OCI-LY3 (cell line): Measurements from ENCODE around the gene GCAT.

Experiments used
- EZH2phosphoT487 ChIP-seq: fragments of 200-600 bp; shearing (Covaris generic); IDR thresholded peaks from 2 replicates; pipeline ENCODE4 v1.6.1; 2018; ENCODE audit warnings: antibody characterized with exemption, mixed run types, low read depth
- TF ChIP-seq, protein P1 (sequence below): fragments of 200-600, 300-600 bp; sonication (generic); IDR thresholded peaks from 2 replicates; pipeline ENCODE4 v1.5.1; 2014; ENCODE audit warnings: antibody characterized with exemption, low read length, low read depth

DNA sequence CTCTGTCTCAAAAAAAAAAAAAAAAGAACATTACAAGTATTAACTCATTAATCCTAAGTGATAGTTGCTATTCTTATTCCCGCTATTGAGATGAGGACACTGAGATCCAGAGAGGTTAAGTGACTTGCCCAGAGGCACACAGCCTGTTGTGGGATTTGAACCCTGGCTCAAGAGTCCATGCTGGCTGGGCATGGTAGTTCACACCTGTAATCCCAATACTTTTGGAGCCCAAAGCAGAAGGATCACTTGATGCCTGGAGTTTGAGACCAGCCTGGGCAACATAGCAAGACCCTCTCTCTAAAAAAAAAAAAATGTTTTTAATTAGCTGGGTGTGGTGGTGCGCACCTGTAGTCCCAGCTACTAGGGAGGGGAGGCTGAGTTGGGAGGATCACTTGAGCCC is 4.1 kb downstream of the GCAT start:
- TF ChIP-seq, protein P1, sequence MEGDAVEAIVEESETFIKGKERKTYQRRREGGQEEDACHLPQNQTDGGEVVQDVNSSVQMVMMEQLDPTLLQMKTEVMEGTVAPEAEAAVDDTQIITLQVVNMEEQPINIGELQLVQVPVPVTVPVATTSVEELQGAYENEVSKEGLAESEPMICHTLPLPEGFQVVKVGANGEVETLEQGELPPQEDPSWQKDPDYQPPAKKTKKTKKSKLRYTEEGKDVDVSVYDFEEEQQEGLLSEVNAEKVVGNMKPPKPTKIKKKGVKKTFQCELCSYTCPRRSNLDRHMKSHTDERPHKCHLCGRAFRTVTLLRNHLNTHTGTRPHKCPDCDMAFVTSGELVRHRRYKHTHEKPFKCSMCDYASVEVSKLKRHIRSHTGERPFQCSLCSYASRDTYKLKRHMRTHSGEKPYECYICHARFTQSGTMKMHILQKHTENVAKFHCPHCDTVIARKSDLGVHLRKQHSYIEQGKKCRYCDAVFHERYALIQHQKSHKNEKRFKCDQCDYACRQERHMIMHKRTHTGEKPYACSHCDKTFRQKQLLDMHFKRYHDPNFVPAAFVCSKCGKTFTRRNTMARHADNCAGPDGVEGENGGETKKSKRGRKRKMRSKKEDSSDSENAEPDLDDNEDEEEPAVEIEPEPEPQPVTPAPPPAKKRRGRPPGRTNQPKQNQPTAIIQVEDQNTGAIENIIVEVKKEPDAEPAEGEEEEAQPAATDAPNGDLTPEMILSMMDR: no peak
- no peak for TF ChIP-seq EZH2phosphoT487
